Kidney (tissue), 14 donors: ENCODE data around the gene MTPN. TPM values are rescaled to one million over a fixed set of nuclear protein-coding genes. Genes with fewer than 3 reads are reported as not detected.

Source experiments
- DNase-seq, 5 donors: peaks; one replicate each; pipeline ENCODE4 v3.0.0-alpha.2; 2013 to 2020
- FAIRE-seq: peaks from 2 replicates; lab custom pipeline; 2012; peaks lifted over from hg19 to GRCh38; lab: Jason Lieb, UNC
- H3K27ac ChIP-seq, 2 donors: one replicate each; pipeline ENCODE4 v1.7.0; 2013; ENCODE audit warnings: low read depth in 2 of 2, low read length in 2 of 2, inconsistent platforms in 1 of 2
- H3K27me3 ChIP-seq: one replicate; pipeline ENCODE4 v1.7.1; 2013; ENCODE audit warnings: low read length, inconsistent platforms; ENCODE audit not compliant: control insufficient read depth, insufficient read depth
- H3K36me3 ChIP-seq, 3 donors: one replicate each; pipeline versions ENCODE4 v1.7.0 to v1.7.1; 2013; ENCODE audit warnings: low read length in 3 of 3, control low read depth in 1 of 3, inconsistent platforms in 1 of 3; ENCODE audit not compliant: insufficient read depth in 3 of 3, control insufficient read depth in 2 of 3
- H3K4me1 ChIP-seq, 3 donors: one replicate each; pipeline versions ENCODE4 v1.7.0 to v1.7.1; 2013; ENCODE audit warnings: low read length in 3 of 3, inconsistent platforms in 1 of 3, low read depth in 1 of 3; ENCODE audit not compliant: control insufficient read depth in 2 of 3, insufficient read depth in 2 of 3
- H3K4me3 ChIP-seq, 3 donors: one replicate each; pipeline versions ENCODE4 v1.7.0 to v1.8.1; 2013; ENCODE audit warnings: low read length in 3 of 3, control low read depth in 1 of 3, inconsistent platforms in 1 of 3
- H3K9ac ChIP-seq, 3 donors: one replicate each; pipeline versions ENCODE4 v1.7.0 to v1.7.1; 2013; ENCODE audit warnings: low read length in 3 of 3, control low read depth in 1 of 3, inconsistent platforms in 1 of 3
- H3K9me3 ChIP-seq, 3 donors: one replicate each; pipeline versions ENCODE4 v1.7.0 to v1.7.1; 2013; ENCODE audit warnings: low read length in 3 of 3, control low read depth in 1 of 3, inconsistent platforms in 1 of 3; ENCODE audit not compliant: control insufficient read depth in 2 of 3, insufficient read depth in 1 of 3
- intact Hi-C: fragments of 100-400 bp; cut with DNase I; formaldehyde crosslinking; loops from one replicate; pipeline ENCODE4 v1.11.1; 2022
- polyA plus RNA-seq: library from polyadenylated mRNA; stranded (reverse); fragments of 350-450 nt; fragmentation: Illumina TruSeq; extraction: RNeasy Lipid Tissue Mini Kit (QIAGEN cat#74804); gene quantifications from one replicate; pipeline ENCODE4 v1.2.3, GENCODE V29; 2014; ENCODE audit warnings: low read depth, low replicate concordance; ENCODE audit not compliant: insufficient read depth
- total RNA-seq: library from RNA; stranded (reverse); fragmentation: NEBNext Ultra II Directional; extraction: Animal tissue kit (Norgen Biotek cat#: 25700); gene quantifications from one replicate; pipeline ENCODE4 v1.2.1, GENCODE V29; 2021
- TF ChIP-seq, protein P1 (sequence below): IDR thresholded peaks from 3 replicates; pipeline ENCODE4 v1.5.1; 2012; ENCODE audit warnings: mild to moderate bottlenecking, moderate library complexity, borderline replicate concordance; ENCODE audit not compliant: insufficient read depth; ENCODE audit errors: extremely low read depth
- donor health status: control.
- donor health status: control.
- donor health status: control.
- donor health status: control.
- donor health status: control.
- donor health status: DM: yes; HTN: yes; CAD: no.
- donor health status: Normal renal cell carcinoma (clear cell type).

The MTPN gene
- total and polyA plus RNA-seq, 2 donors from 2014 or later = 43.1 to 101 TPM

DNA sequence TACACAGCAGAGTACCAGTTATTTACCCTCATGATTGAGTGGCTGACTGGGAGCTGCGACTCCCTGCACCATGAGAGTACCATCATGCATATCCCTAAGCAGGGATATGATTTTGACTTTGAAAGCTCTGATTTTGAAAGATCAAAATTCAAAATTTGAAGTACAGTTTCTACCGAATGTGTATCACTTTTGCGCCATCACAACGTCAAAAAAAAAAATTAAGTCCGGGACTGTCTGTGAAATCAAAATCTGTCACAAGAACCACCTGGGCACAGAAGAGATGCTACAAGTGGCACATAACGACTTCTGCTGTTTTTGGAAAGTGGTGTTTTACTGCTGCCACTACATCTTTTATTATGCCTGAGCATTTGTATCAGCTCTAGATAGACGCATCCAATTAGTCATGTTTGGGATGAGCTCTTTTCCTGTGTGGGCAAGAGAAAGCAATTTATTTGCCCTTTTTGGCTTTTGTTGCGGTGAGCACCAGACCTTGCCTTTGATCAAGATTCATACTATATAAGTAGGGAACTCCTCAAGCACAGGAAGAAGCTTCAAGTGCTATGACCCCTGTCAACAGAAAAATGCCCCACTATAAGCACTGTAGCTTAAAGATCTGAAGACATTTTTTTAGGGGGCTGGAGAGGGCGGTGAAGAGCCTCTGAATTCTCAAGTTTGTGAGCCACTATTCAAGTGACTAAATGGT is 10.7 kb downstream of the MTPN start:
- DNase-seq (no peak), FAIRE-seq (no peak)
- H3K9me3 ChIP-seq = no peaks in the 10 kb centered on the region
- H3K27ac ChIP-seq = no peak overlapping the region
- no peak overlapping the region for H3K4me3 ChIP-seq
- no peaks in the 10 kb centered on the region for H3K27me3 ChIP-seq
- H3K4me1 ChIP-seq = peaks cover 0 to 2% (median 0%) of the 10 kb centered on the region in 3 donors
- no peak overlapping the region for H3K9ac ChIP-seq
- intact Hi-C loops = no loop called here
- H3K36me3 ChIP-seq = no peaks in the 10 kb centered on the region
- TF ChIP-seq, protein P1, sequence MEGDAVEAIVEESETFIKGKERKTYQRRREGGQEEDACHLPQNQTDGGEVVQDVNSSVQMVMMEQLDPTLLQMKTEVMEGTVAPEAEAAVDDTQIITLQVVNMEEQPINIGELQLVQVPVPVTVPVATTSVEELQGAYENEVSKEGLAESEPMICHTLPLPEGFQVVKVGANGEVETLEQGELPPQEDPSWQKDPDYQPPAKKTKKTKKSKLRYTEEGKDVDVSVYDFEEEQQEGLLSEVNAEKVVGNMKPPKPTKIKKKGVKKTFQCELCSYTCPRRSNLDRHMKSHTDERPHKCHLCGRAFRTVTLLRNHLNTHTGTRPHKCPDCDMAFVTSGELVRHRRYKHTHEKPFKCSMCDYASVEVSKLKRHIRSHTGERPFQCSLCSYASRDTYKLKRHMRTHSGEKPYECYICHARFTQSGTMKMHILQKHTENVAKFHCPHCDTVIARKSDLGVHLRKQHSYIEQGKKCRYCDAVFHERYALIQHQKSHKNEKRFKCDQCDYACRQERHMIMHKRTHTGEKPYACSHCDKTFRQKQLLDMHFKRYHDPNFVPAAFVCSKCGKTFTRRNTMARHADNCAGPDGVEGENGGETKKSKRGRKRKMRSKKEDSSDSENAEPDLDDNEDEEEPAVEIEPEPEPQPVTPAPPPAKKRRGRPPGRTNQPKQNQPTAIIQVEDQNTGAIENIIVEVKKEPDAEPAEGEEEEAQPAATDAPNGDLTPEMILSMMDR = no peak

DNA sequence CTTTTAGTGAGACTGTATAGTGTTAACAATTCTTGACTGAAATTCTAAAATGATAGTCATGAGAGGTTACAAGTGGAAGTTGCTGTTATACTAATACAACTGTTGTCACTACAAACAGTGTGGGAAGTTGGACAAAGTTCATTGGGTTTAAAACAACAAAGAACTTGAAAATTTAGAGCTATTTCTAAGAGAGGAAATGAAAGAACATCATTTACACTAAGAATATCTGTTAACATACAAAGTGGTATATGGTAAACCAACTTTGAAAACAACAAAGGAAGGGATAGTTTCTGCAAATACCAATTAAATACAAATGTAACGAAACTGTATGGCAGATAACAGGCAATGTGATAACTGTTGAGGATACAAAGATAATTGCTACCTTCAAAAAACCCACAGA is 11.6 kb downstream of the MTPN start:
- H3K4me1 ChIP-seq = peaks cover 0 to 2% (median 0%) of the 10 kb centered on the region in 3 donors
- no peak overlapping the region for H3K9ac ChIP-seq
- TF ChIP-seq, protein P1 = no peak
- no peak overlapping the region for H3K4me3 ChIP-seq
- no peaks in the 10 kb centered on the region for H3K36me3 ChIP-seq
- FAIRE-seq (no peak), DNase-seq (no peak)
- no peaks in the 10 kb centered on the region for H3K9me3 ChIP-seq
- intact Hi-C loops = no loop called here
- no peaks in the 10 kb centered on the region for H3K27me3 ChIP-seq
- H3K27ac ChIP-seq = no peak overlapping the region

DNA sequence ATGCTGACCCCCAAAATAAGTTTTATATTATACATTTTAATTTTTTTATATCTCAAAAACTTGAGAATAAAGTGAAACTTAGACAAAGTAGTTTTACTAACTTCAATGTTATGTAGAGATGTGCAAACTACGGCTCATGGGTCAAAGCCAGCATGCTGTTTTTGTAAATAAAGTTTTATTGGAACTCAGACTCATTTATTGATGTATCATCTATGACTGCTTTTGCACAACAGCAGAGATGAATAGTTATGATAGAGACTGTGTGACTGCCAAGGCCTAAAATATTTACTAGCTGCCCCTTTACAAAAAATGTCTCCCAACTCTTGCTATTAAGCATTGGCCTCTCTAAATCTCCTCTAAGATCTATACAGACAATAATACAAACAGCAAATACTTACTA is 12.4 kb downstream of the MTPN start:
- no peak for FAIRE-seq
- H3K4me1 ChIP-seq = peaks cover 0 to 2% (median 0%) of the 10 kb centered on the region in 3 donors
- TF ChIP-seq, protein P1 = no peak

More for the DNA sequence above, 12.4 kb downstream of the MTPN start:
- Histone ChIP-seq H3K27ac (no peak overlapping the region), H3K27me3 (no peaks in the 10 kb centered on the region), H3K36me3 (no peaks in the 10 kb centered on the region), H3K4me3 (no peak overlapping the region), H3K9ac (no peak overlapping the region), H3K9me3 (no peaks in the 10 kb centered on the region)
- intact Hi-C loops = no loop called here
- no peak for DNase-seq
